GM13976 (cell line): ENCODE data around the gene ZFP64.

Source experiments
- DNase-seq: peaks from one replicate; pipeline ENCODE4 v3.0.0; 2012; ENCODE audit warnings: low spot score
- in situ Hi-C: fragments of 300-500 bp; cut with MboI; formaldehyde crosslinking; loops from one replicate; pipeline ENCODE4 v1.12.0; 2022; ENCODE audit warnings: low sequenced_read_pairs, mixed read lengths, inconsistent platforms; ENCODE audit not compliant: unreplicated experiment
- TF ChIP-seq, protein P1 (sequence below): IDR thresholded peaks from 2 replicates; pipeline ENCODE4 v1.5.1; 2012; ENCODE audit warnings: borderline replicate concordance, mild to moderate bottlenecking; ENCODE audit not compliant: insufficient read depth; ENCODE audit errors: extremely low read depth, missing control alignments, control extremely low read depth

The ZFP64 gene

GRCh38 chr20:52118016-52118623 is 73.5 kb downstream of the ZFP64 start:
- TF ChIP-seq, protein P1, sequence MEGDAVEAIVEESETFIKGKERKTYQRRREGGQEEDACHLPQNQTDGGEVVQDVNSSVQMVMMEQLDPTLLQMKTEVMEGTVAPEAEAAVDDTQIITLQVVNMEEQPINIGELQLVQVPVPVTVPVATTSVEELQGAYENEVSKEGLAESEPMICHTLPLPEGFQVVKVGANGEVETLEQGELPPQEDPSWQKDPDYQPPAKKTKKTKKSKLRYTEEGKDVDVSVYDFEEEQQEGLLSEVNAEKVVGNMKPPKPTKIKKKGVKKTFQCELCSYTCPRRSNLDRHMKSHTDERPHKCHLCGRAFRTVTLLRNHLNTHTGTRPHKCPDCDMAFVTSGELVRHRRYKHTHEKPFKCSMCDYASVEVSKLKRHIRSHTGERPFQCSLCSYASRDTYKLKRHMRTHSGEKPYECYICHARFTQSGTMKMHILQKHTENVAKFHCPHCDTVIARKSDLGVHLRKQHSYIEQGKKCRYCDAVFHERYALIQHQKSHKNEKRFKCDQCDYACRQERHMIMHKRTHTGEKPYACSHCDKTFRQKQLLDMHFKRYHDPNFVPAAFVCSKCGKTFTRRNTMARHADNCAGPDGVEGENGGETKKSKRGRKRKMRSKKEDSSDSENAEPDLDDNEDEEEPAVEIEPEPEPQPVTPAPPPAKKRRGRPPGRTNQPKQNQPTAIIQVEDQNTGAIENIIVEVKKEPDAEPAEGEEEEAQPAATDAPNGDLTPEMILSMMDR = no peak

GRCh38 chr20:52110456-52110855 is 81.1 kb downstream of the ZFP64 start:
- no peak for DNase-seq
- TF ChIP-seq, protein P1 = no peak
- in situ Hi-C loops = no loop called here

More at GRCh38 chr20:52118016-52118623, 73.5 kb downstream of the ZFP64 start:
- no peak for DNase-seq
- in situ Hi-C loops = no loop called here

DNA sequence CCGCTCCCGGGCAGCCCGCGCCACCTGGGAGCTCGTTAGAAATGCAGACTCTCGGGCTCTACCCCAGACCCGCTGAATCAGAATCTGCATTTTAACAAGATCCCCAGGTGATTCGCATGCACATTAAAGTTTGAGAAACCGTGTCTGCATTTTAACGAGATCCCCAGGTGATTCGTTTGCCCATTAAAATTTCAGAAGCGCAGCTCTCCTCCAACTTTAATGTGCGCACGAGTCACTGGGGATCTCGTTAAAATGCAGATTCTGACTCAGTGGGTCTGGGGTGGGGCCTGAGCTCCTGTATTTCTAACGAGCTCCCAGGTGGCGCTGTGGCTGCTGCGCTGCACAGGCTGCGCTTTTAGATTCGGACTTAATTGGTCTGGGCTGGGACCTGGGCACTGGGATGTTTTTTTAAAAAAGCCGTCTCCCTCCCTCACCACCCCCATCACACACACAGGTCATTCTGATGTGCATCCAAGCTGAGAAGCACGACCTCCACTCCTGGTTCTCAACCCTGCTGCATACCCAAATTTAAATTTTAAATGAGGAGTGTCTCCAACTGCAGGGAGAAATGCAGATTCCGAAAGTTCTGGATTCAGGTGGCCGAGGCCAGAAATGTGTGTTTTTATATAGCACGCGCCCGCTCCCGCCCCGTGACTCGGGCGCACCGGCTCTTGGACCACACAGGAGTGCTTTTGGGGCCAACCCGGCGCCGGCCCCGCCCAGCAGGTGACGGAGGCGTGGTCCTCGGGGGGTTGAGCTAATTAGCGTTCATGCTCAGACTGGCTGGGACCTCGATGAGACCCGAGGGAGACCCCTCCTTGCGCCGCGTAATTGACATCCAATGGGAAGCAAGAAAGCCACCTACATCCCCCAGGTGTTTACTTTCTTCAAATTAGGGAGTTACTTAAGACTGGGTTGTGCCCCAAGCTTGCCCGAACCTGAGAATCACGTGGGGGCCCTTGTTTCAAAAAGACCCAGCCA is 85.8 kb downstream of the ZFP64 start:
- peak; percentile 39 for DNase-seq
- TF ChIP-seq, protein P1 = no peak

DNA sequence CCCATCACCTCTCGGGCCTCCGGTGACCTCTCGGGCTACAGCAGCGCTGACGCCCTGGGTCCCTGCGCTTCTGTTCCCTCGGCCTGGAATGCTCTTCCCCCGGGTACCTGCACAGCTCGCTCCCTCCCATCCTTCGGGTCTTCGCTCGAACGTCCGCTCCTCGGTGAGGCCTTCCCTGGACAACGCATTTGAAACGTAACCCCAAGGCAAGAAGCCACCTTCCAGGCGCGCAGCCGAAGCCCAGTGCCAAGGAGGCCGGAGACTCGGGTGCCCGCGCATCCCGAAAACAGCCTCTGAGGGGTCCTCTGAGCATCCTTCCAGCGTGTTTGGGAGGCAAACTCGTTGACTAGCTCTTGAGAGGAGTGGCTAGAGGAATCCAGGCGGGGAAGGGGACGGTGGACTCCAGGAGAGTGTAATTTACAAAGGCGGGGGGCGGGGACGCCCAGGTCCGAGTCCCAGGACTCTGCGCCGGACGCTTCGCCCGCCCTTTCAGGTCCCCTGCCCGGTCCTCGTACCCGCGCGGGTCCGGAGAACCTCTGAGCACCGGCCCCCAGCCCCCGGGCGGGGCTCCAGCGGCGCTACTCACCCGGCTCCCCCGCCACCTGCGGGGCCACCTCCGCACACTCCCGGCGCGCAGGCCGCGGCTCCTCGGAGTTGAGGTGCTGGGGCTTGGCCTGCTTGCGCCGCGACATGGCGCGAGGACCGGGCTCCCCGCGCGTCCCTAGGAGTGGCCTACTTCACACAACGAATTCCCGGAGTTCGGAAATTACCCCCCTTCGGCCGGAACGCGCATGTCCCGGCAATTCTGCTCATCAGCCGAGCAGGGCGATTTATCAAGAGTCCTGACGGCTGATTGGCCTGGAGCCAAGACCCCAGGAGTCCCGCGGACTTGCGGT is 86.8 kb downstream of the ZFP64 start:
- in situ Hi-C loops = no loop called here
- TF ChIP-seq, protein P1 = no peak
- peak; percentile 51 for DNase-seq

More for the DNA sequence above, 85.8 kb downstream of the ZFP64 start:
- in situ Hi-C loops = no loop called here

- TF ChIP-seq, protein P1 = no peak
- DNase-seq = peak; percentile 47
- in situ Hi-C loops = no loop called here
Observed at GRCh38 chr20:52103913-52104545, 87.5 kb downstream of the ZFP64 start.
